Panc1 (cell line): ENCODE measurements around the gene ZHX3. TPM values are rescaled to one million over a fixed set of nuclear protein-coding genes. Genes with fewer than 3 reads are reported as not detected.

ENCODE experiments used
- ATAC-seq: fragments of 200-7000 bp; cut with Tn5 transposase; 2 replicates; pipeline ENCODE4 v1.9.1; 2020; ENCODE audit warnings: mild to moderate bottlenecking, moderate library complexity
- BruUV-seq: library from RNA; stranded (reverse); fragments of 400-500 nt; replicated peaks from 2 replicates; lab custom pipeline; 2021; lab: Mats Ljungman, UMichigan
- CTCF ChIA-PET: fragments of 300-600 bp; sonication (Branson Sonifier 250); formaldehyde crosslinking; loops from one replicate; lab custom pipeline; 2022; ENCODE audit warnings: antibody characterized with exemption; lab: Charles Lee
- POLR2A ChIA-PET: fragments of 300-600 bp; sonication (Branson Sonifier 250); formaldehyde crosslinking; loops from one replicate; lab custom pipeline; 2022; ENCODE audit warnings: antibody characterized with exemption; lab: Charles Lee
- DNase-seq: peaks from one replicate; pipeline ENCODE4 v3.0.0-alpha.2; 2010; ENCODE audit warnings: low read depth, low spot score
- H3K27ac ChIP-seq: 2 replicates; pipeline ENCODE4 v1.5.1; 2011; ENCODE audit warnings: mild to moderate bottlenecking, low read length, inconsistent platforms
- H3K27me3 ChIP-seq: fragments of 200-500 bp; sonication (Bioruptor generic); 2 replicates; pipeline ENCODE4 v1.6.0; 2014; ENCODE audit warnings: low read length, inconsistent platforms; ENCODE audit not compliant: control insufficient read depth, insufficient read depth
- H3K36me3 ChIP-seq: fragments of 200-500 bp; sonication (Bioruptor generic); 2 replicates; pipeline ENCODE4 v1.5.1; 2014; ENCODE audit warnings: inconsistent platforms, mild to moderate bottlenecking, low read length, moderate library complexity; ENCODE audit not compliant: control insufficient read depth, insufficient read depth
- H3K4me1 ChIP-seq: 2 replicates; pipeline ENCODE4 v1.5.1; 2011; ENCODE audit warnings: inconsistent platforms, mild to moderate bottlenecking, low read length, moderate library complexity; ENCODE audit not compliant: control insufficient read depth, insufficient read depth
- H3K4me3 ChIP-seq, 2 experiments: 2 replicates each; pipeline ENCODE4 v1.5.1; 2011 to 2012; ENCODE audit warnings: low read depth in 2 of 2, low read length in 2 of 2, mild to moderate bottlenecking in 2 of 2, inconsistent platforms in 1 of 2, moderate library complexity in 1 of 2
- H3K9me3 ChIP-seq: fragments of 200-500 bp; sonication (Bioruptor generic); 2 replicates; pipeline ENCODE4 v1.5.1; 2014; ENCODE audit warnings: low read depth, mild to moderate bottlenecking, inconsistent platforms, low read length, moderate library complexity; ENCODE audit not compliant: control insufficient read depth, insufficient read depth
- CTCF ChIP-seq: fragments of 450-650 bp; IDR thresholded peaks from 2 replicates; pipeline ENCODE4 v1.5.1; 2017; ENCODE audit warnings: mild to moderate bottlenecking
- POLR2AphosphoS5 ChIP-seq: IDR thresholded peaks from 2 replicates; pipeline ENCODE4 v1.6.1; 2012; ENCODE audit warnings: mild to moderate bottlenecking, low read depth, low read length, moderate library complexity
- REST ChIP-seq, 2 experiments: IDR thresholded peaks; 2 replicates each; pipeline ENCODE4 v1.6.1; 2011 to 2012; ENCODE audit warnings: low read depth in 2 of 2, control low read depth in 1 of 2, low read length in 1 of 2, mild to moderate bottlenecking in 1 of 2, moderate library complexity in 1 of 2; ENCODE audit not compliant: insufficient read depth in 1 of 2
- SIN3A ChIP-seq: IDR thresholded peaks from 2 replicates; pipeline ENCODE4 v1.6.1; 2012; ENCODE audit warnings: low read depth, mild to moderate bottlenecking, low read length, moderate library complexity, borderline replicate concordance; ENCODE audit not compliant: insufficient read depth
- TCF7L2 ChIP-seq: IDR thresholded peaks from 2 replicates; pipeline ENCODE4 v1.6.1; 2011; ENCODE audit warnings: mild to moderate bottlenecking, low read depth, low read length, inconsistent platforms
- in situ Hi-C: cut with HindIII; loops from 2 replicates; pipeline ENCODE4 v1.10.0; 2016; ENCODE audit warnings: low sequenced_read_pairs, low pct_unique_long_range_greater_than_20kb
- intact Hi-C: fragments of 100-400 bp; cut with micrococcal nuclease; formaldehyde crosslinking; loops from one replicate; pipeline ENCODE4 v1.10.0; 2022; ENCODE audit not compliant: unreplicated experiment
- total RNA-seq: library from RNA; stranded (reverse); gene quantifications from one replicate; pipeline ENCODE4 v1.2.1, GENCODE V29; 2021; ENCODE audit not compliant: unreplicated experiment

ZHX3 gene
- total RNA-seq, 1 experiment from 2014 or later: 19.8 TPM

GRCh38 chr20:41264819-41265218, 52.7 kb downstream of the ZHX3 start:
- no peak for TF ChIP-seq CTCF
- no peak for TF ChIP-seq SIN3A
- no peak for TF ChIP-seq POLR2AphosphoS5
- no peak for TF ChIP-seq REST (IDR thresholded peaks at IDR 0.05; ENCODE audit: insufficient read depth in 1 of 2, low read depth in 2 of 2, low read length in 1 of 2)
- no peak for TF ChIP-seq TCF7L2
- POLR2A ChIA-PET: no interaction called here
- ATAC-seq: no peak

GRCh38 chr20:41261790-41262717, 55.5 kb downstream of the ZHX3 start:
- Histone ChIP-seq H3K4me1 (no peaks in the 10 kb centered on the region), H3K36me3 (no peaks in the 10 kb centered on the region), H3K27me3 (no peaks in the 10 kb centered on the region), H3K9me3 (no peaks in the 10 kb centered on the region), H3K4me3 (no peak overlapping the region), H3K27ac (no peak overlapping the region)
- CTCF ChIA-PET: no interaction called here
- ATAC-seq (no peak), DNase-seq (no peak)
- intact Hi-C loops: no loop called here
- no TSS peak for BruUV-seq
- POLR2A ChIA-PET: no interaction called here
- in situ Hi-C loops: no loop called here
- no peak for TF ChIP-seq CTCF

More at GRCh38 chr20:41264819-41265218, 52.7 kb downstream of the ZHX3 start:
- Histone ChIP-seq H3K9me3 (no peaks in the 10 kb centered on the region), H3K27me3 (no peaks in the 10 kb centered on the region), H3K36me3 (no peaks in the 10 kb centered on the region), H3K4me3 (no peak overlapping the region), H3K27ac (no peak overlapping the region), H3K4me1 (no peaks in the 10 kb centered on the region)
- DNase-seq: no peak
- CTCF ChIA-PET: interaction anchor here (0.6 kb wide), 1 partner anchor 224 kb away, joined by 10 read pairs; no protein-coding TSS in a partner anchor
- intact Hi-C loops (no loop called here), in situ Hi-C loops (no loop called here)
- BruUV-seq: no TSS peak
